ENCODE data around the gene GULP1.

Gene GULP1

GRCh38 chr2:188599140-188599539 is 307.5 kb downstream of the GULP1 start:
- Histone ChIP-seq H3K4me2 (ENCODE audit: insufficient read depth, low read length) (no peak overlapping the region), H3K4me1 (ENCODE audit: insufficient read depth, low read length) (no peaks in the 10 kb centered on the region), H3K9ac (ENCODE audit: low read depth, low read length) (no peak overlapping the region), H3K9me3 (ENCODE audit: insufficient read depth, low read length, severe bottlenecking) (no peaks in the 10 kb centered on the region), H3K4me3 (ENCODE audit: low read depth in 1 of 2, low read length in 2 of 2) (no peak overlapping the region), H3K79me2 (ENCODE audit: insufficient read depth, low read length) (no peaks in the 10 kb centered on the region), H3K27me3 (ENCODE audit: insufficient read depth, low read length, poor library complexity) (no peaks in the 10 kb centered on the region), H2AFZ (ENCODE audit: low read depth, low read length) (no peak overlapping the region), H4K20me1 (ENCODE audit: insufficient read depth, low read length) (no peaks in the 10 kb centered on the region), H3K27ac (ENCODE audit: low read length) (no peak overlapping the region), H3K36me3 (ENCODE audit: insufficient read depth, low read length) (no peaks in the 10 kb centered on the region)
- ATAC-seq (ENCODE audit: insufficient read depth, low read depth) = no peak
- no peak for DNase-seq
- no peak for TF ChIP-seq EZH2 (IDR thresholded peaks at IDR 0.05; ENCODE audit: borderline replicate concordance, low read depth, low read length, severe bottlenecking)
- TF ChIP-seq, protein P1, sequence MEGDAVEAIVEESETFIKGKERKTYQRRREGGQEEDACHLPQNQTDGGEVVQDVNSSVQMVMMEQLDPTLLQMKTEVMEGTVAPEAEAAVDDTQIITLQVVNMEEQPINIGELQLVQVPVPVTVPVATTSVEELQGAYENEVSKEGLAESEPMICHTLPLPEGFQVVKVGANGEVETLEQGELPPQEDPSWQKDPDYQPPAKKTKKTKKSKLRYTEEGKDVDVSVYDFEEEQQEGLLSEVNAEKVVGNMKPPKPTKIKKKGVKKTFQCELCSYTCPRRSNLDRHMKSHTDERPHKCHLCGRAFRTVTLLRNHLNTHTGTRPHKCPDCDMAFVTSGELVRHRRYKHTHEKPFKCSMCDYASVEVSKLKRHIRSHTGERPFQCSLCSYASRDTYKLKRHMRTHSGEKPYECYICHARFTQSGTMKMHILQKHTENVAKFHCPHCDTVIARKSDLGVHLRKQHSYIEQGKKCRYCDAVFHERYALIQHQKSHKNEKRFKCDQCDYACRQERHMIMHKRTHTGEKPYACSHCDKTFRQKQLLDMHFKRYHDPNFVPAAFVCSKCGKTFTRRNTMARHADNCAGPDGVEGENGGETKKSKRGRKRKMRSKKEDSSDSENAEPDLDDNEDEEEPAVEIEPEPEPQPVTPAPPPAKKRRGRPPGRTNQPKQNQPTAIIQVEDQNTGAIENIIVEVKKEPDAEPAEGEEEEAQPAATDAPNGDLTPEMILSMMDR (IDR thresholded peaks at IDR 0.05; ENCODE audit: borderline replicate concordance, extremely low read depth, low read length, poor library complexity, severe bottlenecking) = no peak

DNA sequence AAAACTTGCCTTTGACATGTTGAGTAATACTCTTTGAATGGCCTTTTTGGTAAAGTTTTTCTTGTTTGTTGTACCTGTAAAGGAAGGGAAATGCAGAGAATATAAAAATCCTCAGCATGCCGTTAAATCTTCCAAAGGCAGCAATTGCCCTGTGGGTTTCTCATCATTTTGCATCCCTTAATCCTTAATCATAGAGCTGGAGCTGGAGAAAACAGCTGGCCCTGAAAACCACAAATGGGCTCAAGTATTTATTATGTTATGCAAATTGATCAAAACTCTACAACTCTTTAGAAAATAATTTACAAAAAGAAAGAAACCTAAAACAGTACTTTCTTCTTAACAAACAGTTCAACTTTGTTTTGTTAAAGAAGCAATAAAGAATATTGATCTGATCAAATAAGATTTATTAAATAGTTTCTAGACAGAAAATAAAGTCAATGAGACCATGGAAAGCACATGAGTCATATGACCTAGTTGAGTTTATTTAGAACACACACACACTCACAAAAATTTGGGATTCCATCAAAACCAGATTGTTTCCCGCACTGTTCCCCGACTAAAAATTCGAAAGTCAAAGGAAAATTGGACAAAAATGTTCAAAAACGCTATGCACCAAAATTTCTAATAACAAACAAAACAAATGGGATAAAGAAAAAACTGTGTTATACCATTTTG is 309.0 kb downstream of the GULP1 start:
- no peaks in the 10 kb centered on the region for H3K9me3 ChIP-seq (ENCODE audit: insufficient read depth, low read length, severe bottlenecking)
- DNase-seq = no peak
- no peak overlapping the region for H3K4me2 ChIP-seq (ENCODE audit: insufficient read depth, low read length)
- H3K79me2 ChIP-seq (ENCODE audit: insufficient read depth, low read length) = no peaks in the 10 kb centered on the region
- no peak overlapping the region for H2AFZ ChIP-seq (ENCODE audit: low read depth, low read length)
- H3K4me3 ChIP-seq (ENCODE audit: low read depth in 1 of 2, low read length in 2 of 2) = no peak overlapping the region
- H3K27me3 ChIP-seq (ENCODE audit: insufficient read depth, low read length, poor library complexity) = no peaks in the 10 kb centered on the region
- no peak for ATAC-seq (ENCODE audit: insufficient read depth, low read depth)
- H3K36me3 ChIP-seq (ENCODE audit: insufficient read depth, low read length) = no peaks in the 10 kb centered on the region
- H3K27ac ChIP-seq (ENCODE audit: low read length) = no peak overlapping the region
- H4K20me1 ChIP-seq (ENCODE audit: insufficient read depth, low read length) = no peaks in the 10 kb centered on the region
- H3K9ac ChIP-seq (ENCODE audit: low read depth, low read length) = no peak overlapping the region
- no peak for TF ChIP-seq EZH2 (IDR thresholded peaks at IDR 0.05; ENCODE audit: borderline replicate concordance, low read depth, low read length, severe bottlenecking)
- TF ChIP-seq, protein P1 (IDR thresholded peaks at IDR 0.05; ENCODE audit: borderline replicate concordance, extremely low read depth, low read length, poor library complexity, severe bottlenecking) = no peak
- no peaks in the 10 kb centered on the region for H3K4me1 ChIP-seq (ENCODE audit: insufficient read depth, low read length)

DNA sequence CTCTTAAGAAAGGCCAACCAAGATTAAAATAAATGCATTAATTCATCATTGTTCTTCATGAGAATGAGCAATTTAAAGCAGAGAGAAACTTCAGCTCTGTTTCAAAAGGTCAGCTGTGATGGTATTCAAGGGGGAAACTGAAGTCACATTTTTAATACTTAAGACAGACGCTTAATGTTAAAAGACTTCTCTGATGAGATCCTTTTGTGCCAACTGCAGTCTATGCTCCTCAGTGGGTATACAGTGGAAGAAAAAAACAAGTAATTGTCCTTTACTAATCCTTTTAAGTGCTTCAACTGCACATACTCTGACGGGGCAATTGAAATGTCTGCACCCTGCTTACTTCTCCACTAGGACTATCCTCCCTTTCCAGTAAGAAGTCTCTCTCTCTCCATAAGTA is 309.7 kb downstream of the GULP1 start:
- no peak for ATAC-seq (ENCODE audit: insufficient read depth, low read depth)
- Histone ChIP-seq H2AFZ (ENCODE audit: low read depth, low read length) (no peak overlapping the region), H3K4me1 (ENCODE audit: insufficient read depth, low read length) (no peaks in the 10 kb centered on the region), H3K9me3 (ENCODE audit: insufficient read depth, low read length, severe bottlenecking) (no peaks in the 10 kb centered on the region), H3K36me3 (ENCODE audit: insufficient read depth, low read length) (no peaks in the 10 kb centered on the region), H3K79me2 (ENCODE audit: insufficient read depth, low read length) (no peaks in the 10 kb centered on the region), H3K4me2 (ENCODE audit: insufficient read depth, low read length) (no peak overlapping the region), H4K20me1 (ENCODE audit: insufficient read depth, low read length) (no peaks in the 10 kb centered on the region), H3K4me3 (ENCODE audit: low read depth in 1 of 2, low read length in 2 of 2) (no peak overlapping the region), H3K27ac (ENCODE audit: low read length) (no peak overlapping the region), H3K9ac (ENCODE audit: low read depth, low read length) (no peak overlapping the region), H3K27me3 (ENCODE audit: insufficient read depth, low read length, poor library complexity) (no peaks in the 10 kb centered on the region)
- no peak for DNase-seq
- TF ChIP-seq, protein P1 (IDR thresholded peaks at IDR 0.05; ENCODE audit: borderline replicate concordance, extremely low read depth, low read length, poor library complexity, severe bottlenecking) = no peak
- TF ChIP-seq EZH2 (IDR thresholded peaks at IDR 0.05; ENCODE audit: borderline replicate concordance, low read depth, low read length, severe bottlenecking) = no peak

Data from DND-41 (cell line).